NCI-H146 treated with DMSO at 0.1 percent for 48 hours (cell line): Measurements from ENCODE around the gene RECK.
"Not testable (repeated sequence)": the region's sequence is repeated elsewhere in the genome, so short reads cannot be mapped to it uniquely, and the experiment has no call there.

Experiments
- DNase-seq: peaks from one replicate; lab custom pipeline; 2025; ENCODE audit not compliant: unreplicated experiment; lab: John Stamatoyannopoulos, UW

Gene RECK

DNA sequence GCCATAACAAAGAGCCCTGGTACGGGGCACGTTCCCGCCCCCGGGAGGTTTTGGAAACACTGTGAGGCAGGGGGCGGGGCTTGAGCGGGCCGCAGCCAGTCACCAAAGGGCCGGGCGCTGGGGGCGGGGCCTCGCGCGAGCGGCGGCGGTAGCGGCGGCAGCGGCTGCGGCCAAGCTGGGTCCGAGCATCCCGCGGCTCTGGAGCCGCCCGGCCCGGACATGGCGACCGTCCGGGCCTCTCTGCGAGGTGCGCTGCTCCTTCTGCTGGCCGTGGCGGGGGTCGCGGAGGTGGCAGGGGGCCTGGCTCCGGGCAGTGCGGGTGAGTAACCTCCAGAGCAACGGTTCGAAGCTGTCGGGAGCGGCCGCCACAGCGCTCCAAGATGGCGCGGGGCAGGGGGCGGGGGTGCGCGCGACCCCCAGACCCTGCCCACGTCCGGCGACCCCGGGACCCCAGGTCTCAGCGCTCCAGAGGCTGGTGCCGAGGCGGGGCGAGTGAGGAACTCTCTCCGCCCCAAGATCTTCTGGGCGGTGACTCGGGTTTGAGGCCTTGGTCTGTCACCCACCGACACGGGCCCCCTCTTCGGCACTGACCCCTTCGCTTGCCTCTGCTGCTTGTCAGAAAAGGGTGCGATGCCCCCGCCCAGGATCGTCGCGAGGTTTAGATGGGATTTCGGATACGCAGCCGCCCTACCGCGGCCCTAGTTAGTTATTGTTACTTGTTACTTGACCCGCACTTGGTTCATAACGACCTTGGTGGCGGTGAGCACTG is at the start of gene RECK:
RECK (plus strand) TSS at position 134 of the 769 bp plus-strand sequence; CDS start at position 220, 86 bp downstream.
- DNase-seq, result peak; percentile 25

DNA sequence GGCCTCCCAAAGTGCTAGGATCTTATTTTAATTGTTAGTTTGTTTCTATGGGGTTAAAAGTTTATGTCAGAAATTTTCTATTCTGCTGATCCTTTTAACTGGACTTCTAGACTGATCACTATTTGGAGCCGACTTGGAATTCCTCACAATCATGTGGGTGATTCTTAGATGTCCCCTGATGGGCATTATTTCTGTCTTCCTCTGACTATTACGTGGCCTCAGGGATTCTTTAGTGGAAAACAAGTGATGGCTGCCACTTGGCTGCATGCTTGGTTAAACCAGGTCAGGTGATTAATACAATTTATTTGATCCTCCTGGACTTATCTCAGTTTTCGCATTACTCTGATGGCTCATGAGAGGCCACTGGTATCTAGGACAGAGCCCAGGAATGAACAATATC is 46.6 kb upstream of the RECK start:
- no peak for DNase-seq

DNA sequence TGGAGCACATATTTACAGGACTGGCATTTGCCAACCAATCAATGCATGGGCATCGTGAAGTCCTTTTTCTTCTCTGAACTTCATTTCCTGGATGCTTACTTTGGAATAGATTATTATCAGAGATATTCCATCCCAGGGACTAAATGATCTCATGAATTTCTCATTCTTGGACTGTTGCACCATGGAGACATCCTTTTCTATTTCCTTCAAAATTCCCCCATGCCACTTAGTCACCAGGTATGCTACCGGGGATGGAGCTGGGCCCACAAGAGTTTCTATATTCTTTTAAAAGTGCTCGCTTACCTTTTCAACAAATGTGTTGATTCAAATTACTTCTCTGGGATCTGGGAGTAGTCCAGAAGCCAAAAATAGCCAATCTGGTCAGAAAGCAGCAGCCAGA is 43.6 kb upstream of the RECK start:
- not testable (repeated sequence) for DNase-seq

GRCh38 chr9:35993976-35994720 is 42.6 kb upstream of the RECK start:
- no peak for DNase-seq

GRCh38 chr9:35994959-35995358 is 41.8 kb upstream of the RECK start:
- DNase-seq, result no peak

GRCh38 chr9:35996358-35996970 is 40.2 kb upstream of the RECK start:
- DNase-seq, result no peak

- DNase-seq, result not testable (repeated sequence)
Observed at GRCh38 chr9:35997016-35997415, 39.7 kb upstream of the RECK start.

DNA sequence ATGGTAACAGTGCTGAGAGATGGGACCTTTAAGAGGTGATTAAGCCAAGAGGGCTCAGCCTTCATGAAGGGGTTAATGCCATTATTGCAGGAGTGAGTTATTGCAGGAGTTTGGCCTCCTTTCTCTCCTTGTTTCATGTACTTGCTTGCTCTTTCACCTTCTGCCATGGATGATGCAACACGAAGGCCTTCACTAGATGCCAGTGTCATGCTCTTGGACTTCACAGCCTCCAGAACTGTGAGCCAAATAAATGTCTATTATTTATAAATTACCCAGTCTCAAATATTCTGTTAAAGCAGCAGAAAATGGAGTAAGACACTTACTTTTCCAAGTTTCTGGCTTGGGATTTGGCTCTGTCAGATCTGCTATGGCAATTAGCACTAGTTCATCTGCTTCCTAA is 38.4 kb upstream of the RECK start:
- DNase-seq, result no peak

GRCh38 chr9:36005891-36006290 is 30.8 kb upstream of the RECK start:
- no peak for DNase-seq

DNA sequence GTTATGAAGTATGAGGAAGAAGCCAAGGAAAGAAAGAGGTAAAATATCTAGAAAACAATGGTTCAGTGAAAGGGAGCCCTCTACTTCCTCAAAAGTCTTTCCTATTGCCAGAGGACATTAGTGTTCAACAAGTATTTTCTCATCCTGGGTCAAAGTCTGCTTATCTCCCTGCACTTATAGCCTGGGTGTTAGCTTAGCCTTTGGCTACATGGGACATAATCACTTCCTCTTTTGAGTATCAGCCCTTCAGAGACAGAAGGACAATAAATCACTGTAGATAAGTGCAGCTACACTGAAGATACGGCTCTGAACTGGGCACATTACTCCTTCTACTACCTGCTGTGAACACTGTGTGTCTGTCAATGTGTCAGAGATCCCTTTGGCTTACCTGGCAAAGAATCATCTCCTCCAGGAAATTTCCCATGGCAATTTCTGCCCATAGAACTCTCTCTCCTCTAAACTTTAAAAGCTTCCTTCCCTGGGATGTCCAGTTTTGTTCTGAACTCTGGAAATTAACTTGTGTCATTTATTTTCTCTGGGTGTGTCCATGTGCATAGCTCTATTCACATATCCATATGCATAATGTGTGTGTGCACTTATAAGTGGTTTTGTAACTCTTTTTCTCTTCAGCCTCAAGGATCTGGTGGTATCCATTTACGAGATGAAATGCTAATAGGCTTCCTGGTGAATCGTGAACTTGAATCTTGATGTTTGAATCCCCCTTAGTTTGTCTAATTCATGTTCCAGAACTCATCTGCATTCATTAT is 30.0 kb upstream of the RECK start:
- DNase-seq, result no peak

DNA sequence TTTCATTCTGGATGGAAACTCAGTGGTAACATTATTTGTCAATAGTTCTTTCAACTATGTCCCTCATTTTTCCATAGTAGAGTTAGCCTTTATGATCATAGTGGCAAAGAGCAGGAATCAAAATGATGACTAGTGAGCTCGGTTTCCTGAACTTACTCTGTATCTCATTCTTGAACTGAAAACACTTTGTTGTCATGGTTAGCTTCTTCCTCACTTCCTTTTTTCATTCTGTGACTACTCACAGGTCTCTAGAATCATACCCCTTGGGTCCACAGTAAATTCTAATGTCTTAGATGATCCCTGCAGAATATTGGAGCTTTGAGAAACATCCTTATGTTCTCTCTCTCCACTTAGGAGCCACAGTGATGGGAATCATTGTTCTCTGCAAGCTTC is 29.4 kb upstream of the RECK start:
- DNase-seq, result no peak

GRCh38 chr9:36007852-36008251 is 28.9 kb upstream of the RECK start:
- DNase-seq, result no peak

- DNase-seq, result peak; percentile 41
Observed at GRCh38 chr9:36008774-36009300, 27.9 kb upstream of the RECK start.

DNA sequence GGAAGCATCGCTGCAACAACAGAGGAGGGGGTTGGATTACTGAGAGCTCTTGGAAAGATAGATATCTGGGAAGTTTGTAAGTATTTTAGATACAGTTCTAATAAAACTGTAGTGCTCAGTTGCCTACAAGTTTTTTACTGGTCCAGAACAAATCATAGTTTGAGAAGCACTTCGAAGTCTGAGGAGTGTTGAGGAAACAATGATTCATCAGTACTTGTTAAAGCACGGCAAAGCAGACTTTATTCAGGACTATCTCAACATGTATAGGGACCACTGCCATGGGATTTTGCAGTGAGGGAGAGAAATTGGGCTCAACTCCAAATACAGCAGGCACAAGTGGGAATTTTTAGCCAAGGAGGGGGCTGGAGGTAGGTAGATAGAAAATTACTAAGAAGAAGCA is 25.3 kb upstream of the RECK start:
- DNase-seq, result no peak

GRCh38 chr9:36017278-36017677 is 19.4 kb upstream of the RECK start:
- no peak for DNase-seq

DNA sequence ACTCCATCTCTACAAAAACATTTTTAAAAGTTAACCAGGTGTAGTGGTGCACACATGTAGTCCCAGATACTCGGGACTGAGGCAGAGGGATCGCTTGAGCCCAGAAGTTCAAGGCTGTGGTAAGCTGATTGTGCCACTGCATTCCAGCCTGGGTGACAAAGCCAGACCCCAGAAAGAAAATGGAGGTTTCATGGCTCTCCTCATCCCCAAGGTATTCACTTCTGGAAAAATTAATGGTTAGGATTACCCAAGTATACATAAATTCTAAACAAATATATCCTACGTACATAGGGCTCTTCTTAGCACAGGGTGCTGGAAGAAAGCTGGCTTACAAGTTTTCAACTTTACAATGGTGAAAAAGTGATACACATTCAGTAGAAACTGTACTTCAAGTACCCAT is 18.6 kb upstream of the RECK start:
- DNase-seq, result no peak

DNA sequence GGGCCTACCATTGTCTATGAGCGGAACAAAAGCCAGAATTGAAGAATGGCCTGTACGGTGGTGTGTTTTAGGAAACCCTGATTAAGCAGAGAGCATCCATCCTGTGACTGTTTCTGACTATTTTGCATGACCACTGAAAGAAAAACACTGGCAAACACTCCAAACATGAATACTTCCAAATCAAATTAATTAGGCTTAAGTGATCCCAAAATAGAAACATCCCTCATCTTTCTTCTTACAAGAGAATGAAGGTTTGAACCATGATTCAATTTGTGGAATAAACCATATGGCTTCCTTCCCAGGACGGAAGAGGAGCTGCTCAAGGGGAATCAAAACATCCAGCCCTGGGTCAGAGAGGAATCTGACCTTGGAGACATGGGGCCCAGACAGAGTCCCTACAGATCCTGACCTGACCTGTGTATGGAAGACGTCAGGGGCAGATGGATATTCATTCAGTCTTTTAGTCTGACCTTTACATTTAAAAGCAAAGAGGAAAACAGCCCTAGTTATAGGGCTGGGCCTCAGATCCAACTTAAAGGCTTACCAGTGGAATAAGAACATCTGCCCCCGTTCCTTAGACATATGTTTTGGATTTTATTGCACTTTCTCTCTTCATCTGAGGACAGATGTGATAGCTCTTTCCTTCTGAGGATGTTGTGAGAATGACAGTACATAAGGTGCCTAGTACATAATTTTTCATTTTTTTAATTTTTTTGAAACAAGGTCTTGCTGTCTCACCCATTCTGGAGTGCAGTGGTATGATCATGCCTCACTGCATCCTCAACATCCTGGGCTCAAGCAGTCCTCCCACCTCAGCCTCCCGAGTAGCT is 17.6 kb upstream of the RECK start:
- DNase-seq, result no peak

GRCh38 chr9:36021968-36022367 is 14.7 kb upstream of the RECK start:
- no peak for DNase-seq

- peak; percentile 2 for DNase-seq
Observed at GRCh38 chr9:36023260-36024048, 13.3 kb upstream of the RECK start.
